ENCODE measurements around the gene PSG5. TPM values are rescaled to one million over a fixed set of nuclear protein-coding genes. Genes with fewer than 3 reads are reported as not detected.
"Not testable (repeated sequence)": the region's sequence is repeated elsewhere in the genome, so short reads cannot be mapped to it uniquely, and the experiment has no call there.

Gene PSG5
- total and polyA plus RNA-seq, 10 of the 15 experiments (the other 5 are each of a cell fraction or from before 2014, with no cell fraction given), result 0.27 TPM; not detected in 9

DNA sequence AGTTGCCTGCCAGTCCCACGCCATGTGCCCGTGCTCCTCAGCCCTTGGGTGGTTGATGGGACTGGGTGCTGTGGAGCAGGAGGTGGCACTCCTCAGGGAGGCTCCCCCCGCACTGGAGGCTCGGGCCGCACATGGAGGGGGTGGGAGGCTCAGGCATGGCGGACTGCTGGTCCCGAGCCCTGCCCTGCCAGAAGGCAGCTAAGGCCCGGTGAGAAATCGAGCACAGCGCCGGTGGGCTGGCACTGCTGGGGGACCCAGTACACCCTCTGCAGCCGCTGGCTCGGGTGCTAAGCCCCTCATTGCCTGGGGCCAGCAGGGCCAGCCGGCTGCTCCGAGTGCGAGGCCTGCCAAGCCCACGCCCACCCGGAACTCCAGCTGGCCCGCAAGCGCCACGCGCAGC, 35.6 kb upstream of the PSG5 start:
- RAD21 ChIA-PET (ENCODE audit: unreplicated experiment); ATAC-seq; FAIRE-seq; SMC1A ChIA-PET (ENCODE audit: uncharacterized antibody, unreplicated experiment); H3K9me3 ChIP-seq (replicated peaks; ENCODE audit: control insufficient read depth, insufficient read depth, low read length); DNase-seq (ENCODE audit: low read depth, low spot score); BruUV-seq (replicated peaks); POLR2A ChIA-PET; H4K20me1 ChIP-seq (ENCODE audit: control insufficient read depth, insufficient read depth); H3K27ac ChIP-seq (ENCODE audit: control insufficient read depth, insufficient read depth); in situ Hi-C loops (cut with MboI); H3K79me2 ChIP-seq (ENCODE audit: control insufficient read depth, insufficient read depth, low read length); H3K9ac ChIP-seq (ENCODE audit: control insufficient read depth, insufficient read depth, low read length); H2AFZ ChIP-seq (ENCODE audit: control insufficient read depth, low read depth, low read length); H3K4me1 ChIP-seq (ENCODE audit: control insufficient read depth, insufficient read depth, low read length); H3K4me2 ChIP-seq (ENCODE audit: control insufficient read depth, insufficient read depth); H3K27me3 ChIP-seq (replicated peaks in 1 of 2; ENCODE audit: control insufficient read depth in 2 of 2, insufficient read depth in 2 of 2, low read length in 1 of 2); H3K4me3 ChIP-seq; CTCF ChIA-PET; intact Hi-C loops (cut with micrococcal nuclease; ENCODE audit: unreplicated experiment); H3K36me3 ChIP-seq (ENCODE audit: control insufficient read depth in 2 of 2, insufficient read depth in 2 of 2, low read length in 1 of 2): not testable (repeated sequence)
- WGBS (ENCODE audit: insufficient coverage, insufficient replicate concordance, low lambda C conversion rate, missing lambda C conversion rate), result 43% methylated on average over 12 of the region's 22 CpGs

- H3K27me3 ChIP-seq (replicated peaks in 1 of 2; ENCODE audit: control insufficient read depth in 2 of 2, insufficient read depth in 2 of 2, low read length in 1 of 2); H4K20me1 ChIP-seq (ENCODE audit: control insufficient read depth, insufficient read depth); H3K4me1 ChIP-seq (ENCODE audit: control insufficient read depth, insufficient read depth, low read length); H2AFZ ChIP-seq (ENCODE audit: control insufficient read depth, low read depth, low read length); DNase-seq (ENCODE audit: low read depth, low spot score); RAD21 ChIA-PET (ENCODE audit: unreplicated experiment); SMC1A ChIA-PET (ENCODE audit: uncharacterized antibody, unreplicated experiment); H3K27ac ChIP-seq (ENCODE audit: control insufficient read depth, insufficient read depth); H3K9me3 ChIP-seq (replicated peaks; ENCODE audit: control insufficient read depth, insufficient read depth, low read length); H3K9ac ChIP-seq (ENCODE audit: control insufficient read depth, insufficient read depth, low read length); CTCF ChIA-PET; H3K79me2 ChIP-seq (ENCODE audit: control insufficient read depth, insufficient read depth, low read length); ATAC-seq; intact Hi-C loops (cut with micrococcal nuclease; ENCODE audit: unreplicated experiment); in situ Hi-C loops (cut with MboI); POLR2A ChIA-PET; FAIRE-seq; H3K4me2 ChIP-seq (ENCODE audit: control insufficient read depth, insufficient read depth); H3K4me3 ChIP-seq; H3K36me3 ChIP-seq (ENCODE audit: control insufficient read depth in 2 of 2, insufficient read depth in 2 of 2, low read length in 1 of 2); BruUV-seq (replicated peaks): not testable (repeated sequence)
- 19% methylated on average over 4 of the region's 4 CpGs for WGBS (ENCODE audit: insufficient coverage, insufficient replicate concordance, low lambda C conversion rate, missing lambda C conversion rate)
Observed at GRCh38 chr19:43219136-43219535, 32.8 kb upstream of the PSG5 start.

- 0% methylated on average over 2 of the region's 2 CpGs for WGBS (ENCODE audit: insufficient coverage, insufficient replicate concordance, low lambda C conversion rate, missing lambda C conversion rate)
- intact Hi-C loops (cut with micrococcal nuclease; ENCODE audit: unreplicated experiment); RAD21 ChIA-PET (ENCODE audit: unreplicated experiment); H3K27ac ChIP-seq (ENCODE audit: control insufficient read depth, insufficient read depth); H3K9ac ChIP-seq (ENCODE audit: control insufficient read depth, insufficient read depth, low read length); in situ Hi-C loops (cut with MboI); H3K27me3 ChIP-seq (replicated peaks in 1 of 2; ENCODE audit: control insufficient read depth in 2 of 2, insufficient read depth in 2 of 2, low read length in 1 of 2); CTCF ChIA-PET; H3K4me2 ChIP-seq (ENCODE audit: control insufficient read depth, insufficient read depth); H3K4me1 ChIP-seq (ENCODE audit: control insufficient read depth, insufficient read depth, low read length); H3K9me3 ChIP-seq (replicated peaks; ENCODE audit: control insufficient read depth, insufficient read depth, low read length); H3K4me3 ChIP-seq; DNase-seq (ENCODE audit: low read depth, low spot score); H2AFZ ChIP-seq (ENCODE audit: control insufficient read depth, low read depth, low read length); H3K36me3 ChIP-seq (ENCODE audit: control insufficient read depth in 2 of 2, insufficient read depth in 2 of 2, low read length in 1 of 2); SMC1A ChIA-PET (ENCODE audit: uncharacterized antibody, unreplicated experiment); H3K79me2 ChIP-seq (ENCODE audit: control insufficient read depth, insufficient read depth, low read length); H4K20me1 ChIP-seq (ENCODE audit: control insufficient read depth, insufficient read depth); ATAC-seq; FAIRE-seq; BruUV-seq (replicated peaks); POLR2A ChIA-PET: not testable (repeated sequence)
Observed at GRCh38 chr19:43215881-43216280, 29.5 kb upstream of the PSG5 start.

Data from GM12878 (cell line).